Fibroblast of villous mesenchyme (primary cell): ENCODE measurements around the gene PTGES3L. TPM values are rescaled to one million over a fixed set of nuclear protein-coding genes. Genes with fewer than 3 reads are reported as not detected.

Experiments used
- DNase-seq: peaks from one replicate; pipeline ENCODE4 v3.0.0-alpha.2; 2010; ENCODE audit warnings: low read depth
- H3K4me3 ChIP-seq: 2 replicates; pipeline ENCODE4 v1.5.1; 2011; ENCODE audit warnings: low read depth, mild to moderate bottlenecking, low read length
- CTCF ChIP-seq: IDR thresholded peaks from 2 replicates; pipeline ENCODE4 v1.5.1; 2012; ENCODE audit warnings: low read depth, mild to moderate bottlenecking, low read length; ENCODE audit not compliant: insufficient read depth
- total RNA-seq: library from RNA; depleted of rRNA; stranded (reverse); fragments of >200 nt; gene quantifications from 2 replicates; pipeline ENCODE4 v1.2.3, GENCODE V29; 2012

The PTGES3L gene
- total RNA-seq, 1 donor: 1.3 TPM

- no peak for TF ChIP-seq CTCF
- H3K4me3 ChIP-seq: no peak overlapping the region
- no peak for DNase-seq
Observed at GRCh38 chr17:43018008-43018853, 38.4 kb upstream of the PTGES3L start.

- no peak for DNase-seq
- H3K4me3 ChIP-seq: no peak overlapping the region
- no peak for TF ChIP-seq CTCF
Observed at GRCh38 chr17:43016216-43016615, 36.3 kb upstream of the PTGES3L start.

- DNase-seq: no peak
- no peak overlapping the region for H3K4me3 ChIP-seq
- no peak for TF ChIP-seq CTCF
Observed at GRCh38 chr17:43015579-43015978, 35.7 kb upstream of the PTGES3L start.

- no peak for DNase-seq
- no peak for TF ChIP-seq CTCF
- H3K4me3 ChIP-seq: no peak overlapping the region
Observed at GRCh38 chr17:43014649-43015542, 35.0 kb upstream of the PTGES3L start.

GRCh38 chr17:43014020-43014648 is 34.3 kb upstream of the PTGES3L start:
- TF ChIP-seq CTCF: no peak
- DNase-seq: no peak
- no peak overlapping the region for H3K4me3 ChIP-seq

GRCh38 chr17:43013296-43013695 is 33.4 kb upstream of the PTGES3L start:
- H3K4me3 ChIP-seq: no peak overlapping the region
- TF ChIP-seq CTCF: no peak
- DNase-seq: no peak
